ENCODE measurements around the gene ANKRD36C.

GRCh38 chr2:95836151-95836550 lies 155.5 kb downstream of the ANKRD36C start:
- TF ChIP-seq CTCF (IDR thresholded peaks at IDR 0.05) (no peak), POLR2AphosphoS5 (IDR thresholded peaks at IDR 0.05) (no peak)

Data from suprapubic skin (tissue), 3 donors.